HS-5 (cell line): ENCODE data around the gene MYH13.
"Not testable (repeated sequence)": the region's sequence is repeated elsewhere in the genome, so short reads cannot be mapped to it uniquely, and the experiment has no call there.

Experiments used
- DNase-seq: peaks from one replicate; pipeline ENCODE4 v3.0.0-alpha.2; 2012; ENCODE audit warnings: low read depth

Gene MYH13

DNA sequence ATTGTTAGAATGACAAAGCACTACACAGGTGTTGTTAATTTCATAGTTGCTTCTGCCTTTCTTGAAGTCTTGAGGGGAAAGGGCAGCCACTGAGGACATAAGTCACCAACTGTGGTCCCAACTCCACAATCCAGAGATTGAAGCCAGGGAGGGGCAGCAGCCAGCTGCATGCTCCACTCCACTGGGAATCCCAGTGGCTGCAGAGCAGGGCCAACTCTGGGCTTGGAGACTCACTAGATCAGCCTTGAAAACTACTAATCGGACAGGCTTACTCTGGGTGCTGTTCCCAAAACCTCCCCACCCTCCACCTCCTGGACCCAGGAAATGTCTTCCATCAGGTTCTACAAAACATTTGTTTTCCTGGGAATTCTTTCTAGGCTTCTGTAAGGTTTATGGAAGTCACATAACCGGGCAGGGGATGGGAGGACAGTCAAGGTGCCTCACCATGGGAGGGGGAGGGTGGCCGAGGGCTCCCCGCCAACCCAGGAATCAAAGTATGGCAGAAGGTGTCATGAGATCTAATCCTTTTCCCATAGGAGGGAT is 68.0 kb downstream of the MYH13 start:
- no peak for DNase-seq

DNA sequence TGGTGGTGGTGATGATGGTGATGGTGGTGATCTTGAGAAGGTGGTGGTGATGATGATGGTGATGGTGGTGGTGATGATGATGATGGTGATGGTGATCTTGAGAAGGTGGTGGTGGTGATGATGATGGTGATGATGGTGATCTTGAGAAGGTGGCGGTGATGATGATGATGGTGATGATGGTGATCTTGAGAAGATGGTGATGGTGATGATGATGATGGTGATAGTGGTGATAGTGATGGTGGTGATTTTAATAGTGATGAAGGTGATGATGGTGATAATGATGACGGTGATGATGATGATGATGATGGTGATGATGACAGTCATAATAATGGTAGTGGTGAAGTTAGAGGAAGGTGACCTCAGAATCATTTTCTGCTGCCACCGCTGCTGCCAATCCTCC is 75.1 kb downstream of the MYH13 start:
- DNase-seq: no peak

DNA sequence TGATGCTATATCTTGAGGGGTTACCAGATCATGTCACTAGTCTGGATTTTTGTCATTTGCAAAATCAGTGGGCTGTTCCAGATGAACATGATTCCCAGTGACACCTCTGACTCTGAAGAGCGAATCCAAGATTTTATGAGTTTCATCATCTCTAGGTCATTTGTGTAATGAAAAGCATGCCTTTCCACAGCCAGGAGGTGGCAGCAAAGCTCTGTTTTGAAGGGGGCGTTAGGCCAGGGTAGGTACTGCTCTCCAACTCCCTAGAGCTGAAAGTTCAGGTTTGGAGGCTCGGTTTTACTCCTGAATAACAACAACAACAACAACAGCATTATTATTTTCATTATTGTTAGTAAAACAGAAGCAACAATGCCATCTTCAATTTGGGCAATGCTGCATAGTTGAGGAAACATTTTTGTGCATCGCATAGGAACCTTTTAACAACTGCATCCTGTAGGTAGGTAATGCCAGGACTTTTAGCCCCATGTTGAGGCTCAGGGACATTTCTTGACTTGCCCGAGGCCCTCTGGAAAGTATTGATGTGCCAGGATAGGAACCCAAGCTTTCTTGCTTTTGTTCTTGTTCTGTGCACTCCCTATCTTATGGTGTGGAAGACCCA is 77.0 kb downstream of the MYH13 start:
- DNase-seq: peak; percentile 31

DNA sequence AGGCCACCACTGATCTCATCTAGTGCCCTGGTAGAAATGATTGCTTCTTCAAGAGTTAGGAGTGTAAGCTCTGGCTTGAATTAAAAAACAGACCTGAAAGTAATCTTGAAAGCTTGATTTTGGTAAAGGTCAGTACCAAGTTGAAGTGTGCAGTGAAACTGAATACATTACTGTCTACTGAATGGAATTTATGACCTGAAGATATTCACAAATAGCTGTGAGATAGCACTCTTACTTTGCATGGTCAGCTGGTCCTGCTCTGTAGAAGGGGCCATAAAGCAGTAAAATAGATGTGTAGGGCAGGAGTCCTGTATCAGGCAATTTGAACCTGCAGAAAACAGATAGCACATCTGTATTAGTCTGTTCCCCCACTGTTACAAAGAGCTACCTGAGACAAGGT is 78.6 kb downstream of the MYH13 start:
- no peak for DNase-seq

DNA sequence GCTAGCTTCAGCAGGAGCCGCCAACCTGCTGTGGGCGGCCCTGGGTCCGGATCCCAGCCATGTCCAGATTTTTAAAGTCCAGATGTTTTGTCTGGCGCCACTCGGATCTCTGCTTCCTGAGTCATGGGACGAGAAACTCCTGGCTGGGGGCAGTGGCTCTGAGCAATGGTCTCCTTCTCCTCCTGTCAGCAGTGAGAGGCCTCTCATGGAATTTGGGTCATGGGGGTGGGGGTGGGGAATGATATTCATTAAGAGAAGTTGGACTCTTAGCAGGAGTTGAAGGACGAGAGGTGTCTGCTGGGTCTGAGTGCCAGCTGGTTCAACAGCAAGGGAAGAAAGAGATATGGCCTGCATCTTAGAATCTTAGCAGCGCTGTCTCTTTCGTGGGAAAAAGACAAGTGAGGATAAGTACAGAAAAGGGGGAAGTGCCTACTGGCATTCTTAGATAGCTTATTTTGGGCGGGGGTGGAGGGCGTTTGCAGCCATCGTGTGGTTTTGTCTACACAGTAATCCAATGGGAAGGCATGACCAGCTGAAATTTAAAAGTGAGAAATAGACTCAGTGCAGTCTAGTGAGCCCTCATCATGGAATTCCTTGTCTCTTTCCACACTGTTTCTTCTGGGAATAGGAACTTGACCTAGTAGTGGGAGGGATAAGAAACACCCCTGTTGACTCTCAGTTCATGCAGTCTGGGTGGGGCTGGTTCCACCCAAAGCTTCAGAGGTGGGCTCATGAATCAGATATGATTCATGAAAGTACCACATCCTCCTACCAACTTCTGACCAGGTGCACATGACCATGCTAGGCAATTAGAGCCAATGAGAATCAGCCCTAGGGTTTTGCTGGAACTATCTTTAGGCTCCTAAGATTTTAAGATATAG is 80.5 kb downstream of the MYH13 start:
- DNase-seq: peak; percentile 46

DNA sequence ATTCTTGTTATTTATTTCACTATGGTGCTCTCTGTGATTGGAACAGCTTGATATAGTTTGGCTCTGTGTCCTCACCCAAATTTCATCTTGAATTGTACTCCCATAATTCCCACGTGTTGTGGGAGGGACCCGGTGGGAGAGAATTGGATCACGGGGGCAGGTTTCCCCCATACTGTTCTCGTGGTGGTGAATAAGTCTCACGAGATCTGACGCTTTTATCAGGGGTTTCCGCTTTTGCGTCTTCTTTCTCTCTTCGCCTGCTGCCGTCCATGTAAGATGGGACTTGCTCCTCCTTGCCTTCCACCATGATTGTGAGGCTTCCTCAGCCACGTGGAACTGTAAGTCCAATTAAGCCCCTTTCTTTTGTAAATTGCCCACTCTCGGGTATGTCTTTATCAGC is 81.2 kb downstream of the MYH13 start:
- DNase-seq: not testable (repeated sequence)

DNA sequence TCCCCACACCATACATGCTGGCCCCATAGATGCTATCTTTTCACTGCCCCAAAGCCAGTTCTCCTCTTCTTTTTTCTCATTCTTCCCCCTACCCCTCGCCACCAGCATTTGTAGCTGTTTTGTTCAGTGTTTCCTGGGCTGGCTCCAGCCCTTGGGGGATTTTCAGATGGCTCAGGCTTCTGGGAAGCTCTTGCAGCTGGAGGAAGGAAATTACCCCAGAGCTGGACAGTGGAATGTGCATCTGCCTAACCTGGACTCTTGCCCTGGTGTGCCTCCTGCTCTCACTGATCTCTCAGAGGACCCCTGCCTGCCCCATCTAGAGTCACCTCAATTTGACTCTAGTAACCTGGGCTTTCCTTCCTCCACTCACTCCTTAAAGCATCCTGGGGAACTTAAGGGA is 82.8 kb downstream of the MYH13 start:
- no peak for DNase-seq

DNA sequence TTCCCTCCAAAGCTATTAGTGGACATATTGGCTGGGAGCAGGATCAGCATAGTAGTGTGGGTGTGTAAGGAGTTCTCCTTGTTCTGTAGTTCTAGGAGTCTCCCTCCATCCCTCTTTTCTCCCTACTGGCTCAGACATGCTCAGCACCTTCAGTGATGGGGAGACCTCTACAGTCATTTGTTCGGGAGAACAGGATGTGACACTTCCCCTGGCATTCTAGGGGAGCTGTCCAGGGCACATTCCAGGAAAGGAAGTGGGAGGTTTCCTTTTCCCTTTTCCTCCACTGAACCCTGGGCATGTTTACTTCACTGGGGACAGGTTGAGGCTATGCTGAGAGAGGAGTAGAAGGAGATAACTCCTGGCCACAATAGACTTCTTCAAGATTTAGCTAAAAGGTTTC is 86.5 kb downstream of the MYH13 start:
- DNase-seq: no peak

DNA sequence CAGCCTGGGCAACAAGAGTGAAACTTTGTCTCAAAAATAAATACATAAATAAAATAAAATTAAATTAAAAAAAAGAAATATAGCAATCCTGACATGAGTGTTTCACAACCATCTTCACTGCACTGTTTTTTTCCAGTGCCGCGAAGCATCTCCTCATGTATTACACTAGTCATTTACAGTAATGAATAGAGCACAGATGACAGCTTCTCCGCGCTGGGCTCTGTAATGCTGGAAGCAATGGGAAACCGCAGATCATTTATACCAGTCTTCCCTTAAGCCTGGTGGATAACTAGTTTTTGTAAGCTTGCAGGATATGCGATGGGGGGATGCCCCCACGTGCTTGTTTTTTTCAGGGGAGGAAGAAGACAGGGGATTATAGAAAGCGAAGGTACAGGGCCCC is 86.9 kb downstream of the MYH13 start:
- no peak for DNase-seq

DNA sequence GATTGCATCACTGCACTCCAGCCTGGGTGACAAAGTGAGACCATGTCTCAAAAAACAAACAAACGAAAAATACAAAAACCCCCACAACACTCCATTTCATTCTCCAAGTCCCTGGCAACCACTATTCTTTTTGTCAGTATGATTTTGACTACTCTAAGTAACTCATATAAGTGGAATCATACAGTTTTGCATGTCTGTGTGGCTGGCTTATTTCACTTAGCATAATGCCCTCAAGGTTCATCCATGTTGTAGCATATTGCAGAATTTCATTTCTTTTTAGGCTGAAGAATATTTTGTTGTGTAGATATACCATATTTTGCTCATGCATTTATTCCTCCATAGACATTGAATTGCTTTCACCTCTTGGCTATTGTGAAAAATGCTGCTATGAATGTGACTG is 92.7 kb downstream of the MYH13 start:
- DNase-seq: no peak

DNA sequence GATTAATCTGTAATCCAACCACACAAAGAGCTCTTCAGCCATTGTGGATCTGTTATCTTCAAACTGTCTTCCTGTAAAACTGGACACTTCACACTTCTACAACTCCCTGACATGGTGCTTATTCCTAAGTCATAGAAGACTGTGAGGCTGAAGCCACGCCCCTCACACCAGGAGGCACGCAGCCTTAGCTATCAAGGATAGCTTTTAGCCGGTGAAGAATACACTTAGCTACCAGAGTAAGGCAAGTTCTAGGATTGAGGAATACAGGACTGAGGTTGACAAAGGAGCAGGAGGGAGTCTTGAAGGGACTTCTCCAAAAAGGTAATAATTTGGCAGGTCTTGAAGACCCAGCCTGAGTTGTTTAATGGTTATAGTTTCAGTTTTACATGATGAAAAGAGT is 94.6 kb downstream of the MYH13 start:
- no peak for DNase-seq

DNA sequence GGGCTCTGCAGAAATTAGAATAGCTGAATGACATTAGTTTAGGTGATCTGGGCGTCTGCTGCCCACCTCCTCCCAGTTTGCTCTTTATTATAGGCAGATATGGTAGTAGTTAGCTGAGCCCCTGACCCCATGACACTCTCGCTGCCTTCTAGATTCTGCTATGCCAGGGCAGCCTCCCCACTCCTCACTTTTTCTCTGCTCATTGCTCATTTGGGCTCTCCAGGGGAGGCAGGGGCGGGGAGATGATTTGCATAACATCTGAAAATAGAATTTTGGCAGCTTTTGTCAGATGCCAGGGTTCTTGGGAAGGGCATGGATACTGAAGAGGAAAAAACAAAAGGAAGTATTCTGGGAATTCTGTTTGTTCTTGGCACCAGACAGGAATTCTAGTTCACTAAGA is 96.4 kb downstream of the MYH13 start:
- no peak for DNase-seq

DNA sequence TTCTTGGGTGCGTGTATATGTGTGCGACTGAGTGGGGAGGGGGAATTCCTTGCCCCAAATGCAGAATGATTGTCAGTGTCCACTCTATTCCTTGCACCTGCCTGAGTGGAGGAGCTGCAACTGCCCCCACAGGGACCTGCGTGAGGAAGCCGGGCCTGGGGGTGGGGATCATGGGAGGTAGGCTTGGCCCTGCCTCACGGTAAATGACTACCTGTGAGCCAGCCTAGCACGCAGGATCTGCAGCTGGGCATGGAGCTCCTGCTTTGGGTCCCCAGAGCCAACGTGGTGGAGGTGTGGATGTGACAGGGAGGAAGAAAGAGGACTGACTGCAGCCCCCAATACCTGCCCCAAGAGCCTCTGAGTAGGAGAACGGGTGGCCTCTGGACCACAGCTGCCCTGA is 97.4 kb downstream of the MYH13 start:
- DNase-seq: no peak

DNA sequence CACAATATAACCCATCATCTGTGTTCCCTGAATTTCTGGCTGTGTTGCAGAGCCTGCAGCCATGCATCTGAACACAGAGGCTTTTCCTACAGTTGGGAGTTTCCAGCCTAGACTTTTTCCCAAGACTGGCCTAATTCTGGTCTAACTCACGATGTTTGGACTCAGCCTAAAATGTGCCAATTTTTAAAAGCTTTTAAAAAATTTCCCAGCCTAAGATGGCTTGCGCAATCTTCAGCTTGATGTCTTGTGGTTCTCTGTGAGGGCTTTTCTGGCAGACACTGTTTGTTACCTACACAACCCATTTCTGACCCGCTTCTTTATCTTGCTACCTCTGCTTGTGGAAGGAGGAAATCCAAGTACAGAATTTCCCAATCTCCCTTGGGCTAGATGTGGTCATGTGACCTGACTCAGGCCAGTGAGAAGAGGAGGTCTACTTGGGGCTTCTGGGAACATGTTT is 101.7 kb downstream of the MYH13 start:
- DNase-seq: no peak

DNA sequence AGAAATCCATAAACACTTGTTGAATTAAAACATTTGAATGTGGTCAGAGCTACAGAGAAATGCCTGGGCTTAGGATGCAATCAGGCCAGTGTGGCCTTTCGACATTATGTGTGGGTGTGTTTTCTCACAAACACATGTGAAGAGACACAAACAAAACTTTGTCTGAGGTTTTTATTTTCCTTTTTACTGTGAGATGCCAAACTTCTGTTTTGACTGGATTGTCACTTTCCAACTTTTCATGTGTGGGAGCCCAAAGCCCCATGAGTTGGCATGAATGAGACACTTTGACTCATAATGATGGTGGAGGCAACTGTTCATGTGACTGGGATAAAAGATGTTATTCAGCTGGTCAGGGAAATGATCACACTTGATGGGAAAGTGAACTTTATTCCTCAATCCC is 102.5 kb downstream of the MYH13 start:
- no peak for DNase-seq

DNA sequence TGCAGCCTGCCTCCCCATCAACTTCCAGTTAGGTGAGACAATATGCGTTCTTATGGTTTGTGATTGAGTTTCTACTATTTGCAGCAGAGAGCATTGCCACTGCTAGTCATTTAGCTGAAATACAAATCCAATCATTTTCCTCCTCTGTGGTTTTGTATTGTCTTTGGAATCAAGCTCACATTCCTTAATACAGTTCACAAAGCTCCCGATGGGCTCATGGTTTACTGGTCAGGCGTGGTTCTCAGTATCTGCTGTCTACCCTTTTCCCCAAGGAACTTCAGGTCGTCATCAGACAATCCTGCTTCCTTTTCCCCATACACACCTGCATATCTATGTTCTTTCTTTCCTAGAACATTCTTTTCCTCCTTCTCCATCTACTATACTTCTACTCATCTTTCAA is 104.8 kb downstream of the MYH13 start:
- DNase-seq: no peak

DNA sequence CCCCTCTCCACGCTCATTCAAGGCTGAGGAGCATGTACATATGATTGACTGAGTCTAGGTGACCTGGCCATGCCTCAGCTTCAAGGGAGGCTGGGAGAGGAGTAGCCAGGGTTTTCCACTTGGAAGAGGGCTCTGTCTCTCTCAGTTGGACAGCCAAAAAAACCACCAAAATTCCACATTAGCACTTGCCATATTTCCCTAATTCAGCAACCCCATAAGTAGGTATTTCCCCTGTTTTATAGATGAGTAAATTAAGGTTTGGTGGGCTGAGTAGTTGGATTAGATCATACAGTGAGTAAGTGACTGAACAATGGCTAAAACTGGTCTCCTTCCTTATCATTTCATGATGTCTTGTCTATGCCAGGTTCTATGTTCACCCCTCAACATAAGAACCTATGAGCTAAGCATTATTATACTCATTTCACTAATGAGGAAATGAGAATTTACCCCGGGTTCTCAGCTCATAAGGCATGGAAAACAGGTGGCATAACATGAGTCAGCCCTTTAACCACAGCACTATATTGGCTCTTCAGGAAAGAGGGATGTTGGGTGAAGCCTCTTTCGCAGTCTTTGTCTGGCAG is 106.4 kb downstream of the MYH13 start:
- no peak for DNase-seq

DNA sequence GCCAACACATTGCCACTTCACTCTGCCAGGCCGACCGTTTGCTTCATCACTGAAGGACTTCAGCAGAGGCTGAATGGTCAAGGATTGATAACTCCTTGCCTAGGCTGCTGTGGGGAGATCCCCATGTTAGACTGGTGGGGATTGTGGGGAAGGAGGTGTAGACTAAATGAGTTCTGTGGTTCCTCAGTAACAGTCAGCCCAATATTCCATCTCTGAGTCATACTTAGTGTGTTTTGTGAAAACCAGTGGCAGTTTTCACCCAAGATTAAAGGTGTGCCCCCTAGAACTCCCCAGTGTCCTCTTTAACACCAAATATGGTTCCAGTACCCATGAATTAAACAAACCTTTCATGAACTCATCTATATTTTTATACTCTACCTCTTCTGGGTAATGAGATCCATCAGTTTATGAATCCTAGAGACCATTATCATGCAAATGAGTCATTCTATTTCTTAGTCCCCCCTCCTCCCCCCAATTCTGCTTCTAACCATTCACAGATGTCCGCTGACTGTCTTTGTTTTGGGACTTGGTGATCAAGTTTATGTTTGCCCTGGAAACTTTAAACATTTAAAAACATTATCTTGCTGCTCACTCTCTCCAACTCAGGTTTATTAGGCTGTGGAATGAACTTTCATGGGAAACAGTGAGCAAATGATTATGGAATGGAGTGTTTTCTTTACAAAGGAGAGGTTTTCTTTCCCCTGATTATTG is 107.6 kb downstream of the MYH13 start:
- peak; percentile 25 for DNase-seq

DNA sequence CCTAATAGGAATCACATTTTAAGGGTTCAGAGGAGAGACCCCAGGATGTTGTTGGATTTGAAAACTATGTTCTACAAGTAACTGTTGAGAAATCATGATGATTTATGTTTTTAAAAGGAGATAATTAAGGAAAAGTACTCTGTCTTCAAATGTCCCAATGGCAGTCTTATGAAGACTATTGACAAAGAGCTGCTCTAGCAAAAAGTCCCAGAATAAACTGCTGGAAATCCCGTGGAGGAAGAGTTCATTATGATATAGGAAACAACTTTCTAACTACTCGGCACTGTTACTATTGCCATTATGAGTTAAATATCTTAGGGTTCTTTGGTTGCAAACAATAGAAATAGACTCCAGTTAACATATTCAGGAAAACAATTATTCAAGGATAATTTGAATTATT is 108.8 kb downstream of the MYH13 start:
- no peak for DNase-seq

DNA sequence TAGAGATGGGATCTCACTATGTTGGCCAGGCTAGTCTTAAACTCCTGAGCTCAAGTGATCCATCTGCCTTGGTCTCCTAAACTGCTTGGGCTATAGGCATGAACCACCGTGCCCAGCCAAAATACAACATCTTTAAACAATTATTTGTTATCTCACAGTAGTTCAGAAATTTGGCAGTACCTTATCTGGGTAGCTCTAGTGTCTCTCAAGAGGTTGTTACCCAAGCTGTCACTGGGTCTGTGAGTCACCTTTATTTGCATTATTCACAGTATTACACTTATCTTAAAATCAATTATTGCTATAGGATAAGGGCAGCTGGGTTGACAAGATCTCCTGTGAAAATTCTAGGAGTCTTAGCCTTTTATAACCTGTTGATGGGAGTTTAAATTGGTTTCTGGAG is 110.4 kb downstream of the MYH13 start:
- DNase-seq: no peak

DNA sequence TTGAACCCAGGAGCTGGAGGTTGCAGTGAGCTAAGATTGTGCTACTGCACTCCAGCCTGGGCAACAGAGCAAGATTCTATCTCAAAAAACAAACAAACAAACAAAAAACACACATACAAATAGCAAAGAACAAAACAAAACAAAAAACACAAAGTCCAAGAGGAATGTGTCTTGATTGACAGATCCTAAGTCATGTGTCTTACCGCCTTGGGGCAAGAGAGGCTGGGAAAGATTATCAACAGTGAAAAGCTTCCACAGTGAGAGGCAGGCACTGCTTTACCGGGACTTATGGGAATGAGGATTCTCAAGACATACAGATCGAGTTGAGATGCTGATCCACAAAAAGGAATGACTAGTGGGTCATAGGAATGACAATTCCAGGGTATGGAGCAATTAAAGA is 111.7 kb downstream of the MYH13 start:
- DNase-seq: no peak

DNA sequence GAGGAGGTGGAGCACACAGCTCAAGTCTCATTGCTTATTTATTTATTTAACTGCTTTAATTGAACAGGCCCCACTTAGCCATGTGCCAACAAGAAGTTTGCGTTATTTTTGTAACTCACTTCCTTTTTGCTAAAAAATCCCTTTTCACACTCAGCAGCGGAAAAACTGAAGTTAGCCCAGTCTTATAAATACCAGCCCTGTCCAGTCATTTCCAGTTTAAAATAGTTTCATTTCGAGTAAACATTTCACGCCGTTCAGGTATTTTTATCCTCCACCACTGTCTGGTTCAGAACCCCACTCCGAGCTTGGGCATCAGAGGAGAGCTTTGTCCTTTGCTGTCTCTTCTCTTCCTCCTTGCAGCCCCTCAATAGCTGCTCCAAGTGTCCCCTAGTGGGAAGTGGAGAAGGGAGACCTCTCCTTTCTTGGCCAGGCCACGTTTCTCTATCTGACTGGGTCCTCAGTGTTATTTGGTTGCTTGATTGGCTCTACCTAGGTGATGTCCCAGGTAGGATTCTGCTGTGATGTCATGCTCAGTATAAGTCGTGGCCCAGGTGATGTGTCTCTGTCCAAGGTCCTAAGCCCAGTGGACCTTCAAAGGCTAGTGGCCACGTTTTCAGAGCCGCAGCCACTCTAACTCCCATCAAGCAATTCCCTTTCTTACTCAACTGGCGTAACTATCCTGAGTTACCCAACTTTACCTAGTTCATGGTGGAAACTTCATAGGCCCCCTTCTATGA is 121.4 kb downstream of the MYH13 start:
- no peak for DNase-seq
